GM12875 (cell line): ENCODE data around the gene SART3.
A peak's percentile ranks its signal among the peaks of the same experiment; 100 is the strongest.

Experiments used
- H3K4me3 ChIP-seq: one replicate; pipeline ENCODE4 v1.5.1; 2011; ENCODE audit warnings: low read depth, low read length, control low read depth
- TF ChIP-seq, protein P1 (sequence below): IDR thresholded peaks from 2 replicates; pipeline ENCODE4 v1.5.1; 2011; ENCODE audit warnings: low read depth, mild to moderate bottlenecking, control low read depth, inconsistent platforms, low read length, moderate library complexity, borderline replicate concordance; ENCODE audit not compliant: insufficient read depth

SART3 gene

GRCh38 chr12:108570743-108571608, 10.0 kb upstream of the SART3 start:
- TF ChIP-seq, protein P1, sequence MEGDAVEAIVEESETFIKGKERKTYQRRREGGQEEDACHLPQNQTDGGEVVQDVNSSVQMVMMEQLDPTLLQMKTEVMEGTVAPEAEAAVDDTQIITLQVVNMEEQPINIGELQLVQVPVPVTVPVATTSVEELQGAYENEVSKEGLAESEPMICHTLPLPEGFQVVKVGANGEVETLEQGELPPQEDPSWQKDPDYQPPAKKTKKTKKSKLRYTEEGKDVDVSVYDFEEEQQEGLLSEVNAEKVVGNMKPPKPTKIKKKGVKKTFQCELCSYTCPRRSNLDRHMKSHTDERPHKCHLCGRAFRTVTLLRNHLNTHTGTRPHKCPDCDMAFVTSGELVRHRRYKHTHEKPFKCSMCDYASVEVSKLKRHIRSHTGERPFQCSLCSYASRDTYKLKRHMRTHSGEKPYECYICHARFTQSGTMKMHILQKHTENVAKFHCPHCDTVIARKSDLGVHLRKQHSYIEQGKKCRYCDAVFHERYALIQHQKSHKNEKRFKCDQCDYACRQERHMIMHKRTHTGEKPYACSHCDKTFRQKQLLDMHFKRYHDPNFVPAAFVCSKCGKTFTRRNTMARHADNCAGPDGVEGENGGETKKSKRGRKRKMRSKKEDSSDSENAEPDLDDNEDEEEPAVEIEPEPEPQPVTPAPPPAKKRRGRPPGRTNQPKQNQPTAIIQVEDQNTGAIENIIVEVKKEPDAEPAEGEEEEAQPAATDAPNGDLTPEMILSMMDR, result 0 out of 2 replicates have a peak, but pooled peaks have one; percentile 9
- H3K4me3 ChIP-seq, result no peak overlapping the region

GRCh38 chr12:108568338-108569154, 7.6 kb upstream of the SART3 start:
- no peak overlapping the region for H3K4me3 ChIP-seq

DNA sequence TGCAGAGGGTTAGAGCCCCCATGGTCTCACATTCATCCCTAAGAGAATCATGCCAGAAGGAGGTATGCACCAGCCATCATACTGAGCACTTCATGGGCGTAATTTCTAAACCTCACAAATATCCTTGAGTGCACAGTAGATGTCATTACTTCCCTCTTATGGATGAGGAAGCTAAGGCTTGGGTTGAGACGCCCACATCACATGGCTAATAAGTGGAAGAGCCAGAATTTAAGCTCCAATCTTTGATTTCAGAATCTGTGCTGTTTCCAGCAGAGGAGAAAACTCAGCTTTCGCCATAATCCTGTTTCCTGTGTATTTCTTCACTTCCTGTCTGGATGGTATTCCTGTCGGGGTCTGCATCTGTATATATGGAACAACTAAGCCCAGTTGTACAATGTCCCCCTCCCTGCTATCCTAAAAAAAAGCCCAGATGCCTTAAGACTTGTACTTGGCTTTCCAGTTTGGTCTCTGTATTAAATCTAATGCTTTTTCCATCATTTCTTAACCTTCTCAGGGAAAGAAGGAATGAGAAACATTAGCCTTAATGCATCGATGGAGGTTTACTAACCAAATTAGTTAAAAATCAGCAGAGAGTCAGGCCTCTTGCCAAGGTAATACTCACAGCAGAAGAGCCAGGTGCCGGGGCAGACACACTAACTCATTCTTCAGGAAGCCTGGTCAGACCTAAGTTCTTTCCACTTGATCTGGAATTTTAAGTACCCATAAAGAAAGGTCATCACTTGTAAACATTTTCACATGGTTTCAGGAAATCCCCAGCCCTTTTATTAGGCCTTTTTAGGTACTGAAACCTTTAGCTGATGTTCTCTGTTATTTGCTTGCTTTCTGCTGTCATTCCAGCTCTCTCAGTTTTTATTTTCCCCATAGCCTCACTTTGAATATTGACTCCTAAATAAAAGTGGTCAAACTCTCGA, 6.7 kb upstream of the SART3 start:
- TF ChIP-seq, protein P1, result no peak

More at GRCh38 chr12:108568338-108569154, 7.6 kb upstream of the SART3 start:
- TF ChIP-seq, protein P1, result no peak

DNA sequence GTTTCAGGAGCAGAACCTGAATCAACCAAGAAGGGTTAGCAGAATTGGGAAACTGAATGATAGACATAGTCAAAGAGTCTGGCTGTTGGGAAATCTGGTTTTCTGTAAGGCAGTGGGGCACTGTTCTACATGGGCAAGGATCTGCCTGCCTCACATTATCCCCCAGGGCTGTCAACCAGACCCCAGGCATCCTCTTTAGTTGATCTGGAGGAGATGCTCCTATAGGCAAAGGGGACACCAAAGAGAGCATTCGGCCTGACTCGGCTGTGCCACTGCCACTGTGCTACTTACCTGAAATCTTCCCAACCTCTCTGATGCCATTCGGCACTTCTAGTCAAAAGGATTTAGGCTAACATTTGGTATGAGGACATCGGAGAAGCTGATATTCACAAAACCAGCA, 5.5 kb upstream of the SART3 start:
- TF ChIP-seq, protein P1, result no peak
- no peak overlapping the region for H3K4me3 ChIP-seq

More for the DNA sequence above, 6.7 kb upstream of the SART3 start:
- no peak overlapping the region for H3K4me3 ChIP-seq

DNA sequence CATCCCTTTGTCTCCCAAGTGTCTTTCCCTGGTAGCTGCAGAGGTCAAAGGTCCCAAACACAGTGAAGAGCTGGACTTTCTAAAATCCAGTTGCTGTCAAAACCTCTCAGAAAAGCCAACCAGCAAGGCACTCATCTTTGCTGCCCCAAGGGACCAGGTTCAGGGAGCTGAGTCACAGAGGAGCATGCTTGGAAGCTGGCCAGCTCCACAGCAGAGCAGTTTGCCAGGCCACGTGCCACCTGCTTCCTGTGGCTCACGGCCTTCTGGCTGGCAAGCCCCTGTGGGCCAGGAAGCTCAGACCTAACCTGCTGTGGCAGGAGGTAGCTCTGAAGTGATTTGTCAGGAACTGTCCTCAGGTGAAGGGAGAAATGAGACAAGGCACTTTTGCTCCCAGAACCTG, 5.0 kb upstream of the SART3 start:
- H3K4me3 ChIP-seq, result no peak overlapping the region
- TF ChIP-seq, protein P1, result no peak

DNA sequence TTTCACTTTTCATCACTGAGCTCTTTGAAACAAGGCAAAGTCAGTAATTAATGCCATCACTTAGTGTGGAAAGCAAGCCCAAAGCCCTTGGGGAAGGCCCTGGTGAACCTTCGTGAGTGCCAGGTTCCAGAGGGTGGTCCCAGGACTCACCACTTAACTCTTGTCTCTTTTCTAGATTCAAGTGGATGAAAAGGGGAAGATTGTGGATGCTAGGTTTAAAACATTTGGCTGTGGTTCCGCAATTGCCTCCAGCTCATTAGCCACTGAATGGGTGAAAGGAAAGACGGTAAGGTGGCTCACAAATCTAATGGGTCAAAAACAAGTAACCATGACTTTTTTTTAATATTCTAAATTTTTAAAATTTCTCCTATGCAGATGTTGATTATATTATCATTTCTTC, 4.2 kb upstream of the SART3 start:
- TF ChIP-seq, protein P1, result no peak
- H3K4me3 ChIP-seq, result no peak overlapping the region
